GM12873 (cell line): ENCODE results near the gene GATA5.

ENCODE experiments used
- TF ChIP-seq, protein P1 (sequence below): IDR thresholded peaks from 2 replicates; pipeline ENCODE4 v1.5.1; 2012; ENCODE audit warnings: low read depth, mild to moderate bottlenecking, moderate library complexity, low read length, control low read depth; ENCODE audit not compliant: insufficient read depth; ENCODE audit errors: missing control alignments

Gene GATA5

DNA sequence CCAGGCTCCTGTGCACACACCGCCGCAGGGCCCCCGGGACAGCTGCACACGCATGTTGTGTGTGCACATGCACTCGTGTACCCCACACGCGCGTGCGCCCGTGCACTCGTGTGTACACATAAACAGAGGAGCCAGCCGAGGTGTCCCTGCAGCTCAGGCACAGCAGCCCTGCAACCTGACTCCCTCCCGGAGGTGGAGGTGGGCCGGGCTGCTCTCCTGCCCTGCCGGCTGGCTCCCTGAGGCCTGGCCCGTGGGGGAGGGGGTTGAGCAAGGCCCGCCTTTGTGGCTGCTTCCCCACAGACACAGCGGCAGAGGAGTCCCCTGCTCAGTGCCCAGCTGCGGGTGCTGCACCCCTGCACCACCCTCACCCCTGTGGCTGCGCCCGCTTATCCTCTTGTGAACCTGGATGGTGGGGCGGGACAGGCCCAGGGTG, 49.1 kb downstream of the GATA5 start:
- TF ChIP-seq, protein P1, sequence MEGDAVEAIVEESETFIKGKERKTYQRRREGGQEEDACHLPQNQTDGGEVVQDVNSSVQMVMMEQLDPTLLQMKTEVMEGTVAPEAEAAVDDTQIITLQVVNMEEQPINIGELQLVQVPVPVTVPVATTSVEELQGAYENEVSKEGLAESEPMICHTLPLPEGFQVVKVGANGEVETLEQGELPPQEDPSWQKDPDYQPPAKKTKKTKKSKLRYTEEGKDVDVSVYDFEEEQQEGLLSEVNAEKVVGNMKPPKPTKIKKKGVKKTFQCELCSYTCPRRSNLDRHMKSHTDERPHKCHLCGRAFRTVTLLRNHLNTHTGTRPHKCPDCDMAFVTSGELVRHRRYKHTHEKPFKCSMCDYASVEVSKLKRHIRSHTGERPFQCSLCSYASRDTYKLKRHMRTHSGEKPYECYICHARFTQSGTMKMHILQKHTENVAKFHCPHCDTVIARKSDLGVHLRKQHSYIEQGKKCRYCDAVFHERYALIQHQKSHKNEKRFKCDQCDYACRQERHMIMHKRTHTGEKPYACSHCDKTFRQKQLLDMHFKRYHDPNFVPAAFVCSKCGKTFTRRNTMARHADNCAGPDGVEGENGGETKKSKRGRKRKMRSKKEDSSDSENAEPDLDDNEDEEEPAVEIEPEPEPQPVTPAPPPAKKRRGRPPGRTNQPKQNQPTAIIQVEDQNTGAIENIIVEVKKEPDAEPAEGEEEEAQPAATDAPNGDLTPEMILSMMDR, result no peak

DNA sequence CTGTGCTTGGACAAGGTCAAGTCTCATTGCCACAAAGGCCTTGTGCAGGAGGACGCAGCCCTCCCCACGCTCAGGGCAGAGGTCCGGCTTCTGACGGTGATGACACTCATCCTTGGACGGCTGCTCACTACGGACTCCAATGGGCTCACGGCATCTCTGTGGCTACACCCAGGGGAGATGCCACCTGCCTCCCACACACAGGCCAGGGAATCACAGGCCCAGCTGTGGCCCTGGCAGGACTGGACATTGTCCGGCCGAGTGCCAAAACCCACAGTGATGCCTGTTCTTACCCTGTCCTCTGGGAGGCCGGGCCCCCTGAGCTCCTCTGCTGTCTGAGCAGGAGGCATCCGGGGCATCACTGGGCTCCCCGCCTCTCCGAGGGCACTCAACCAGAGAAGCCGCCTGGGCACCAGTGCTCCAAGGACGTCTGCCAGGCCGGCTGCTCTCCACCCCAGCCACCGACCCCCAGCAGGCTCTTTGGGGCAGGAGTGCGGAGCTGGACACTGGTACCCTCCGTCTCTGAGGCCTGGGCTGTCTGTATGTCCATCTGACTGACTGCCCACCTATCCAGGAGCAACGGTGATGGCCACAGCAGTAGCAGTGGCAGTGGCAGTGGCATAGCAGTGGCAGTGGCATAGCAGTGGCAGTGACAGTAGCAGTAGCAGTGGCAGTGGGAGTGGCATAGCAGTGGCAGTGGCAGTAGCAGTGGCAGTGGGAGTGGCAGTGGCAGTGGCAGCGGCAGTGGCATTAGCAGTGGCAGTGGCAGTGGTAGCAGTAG, 50.3 kb downstream of the GATA5 start:
- TF ChIP-seq, protein P1, result no peak

DNA sequence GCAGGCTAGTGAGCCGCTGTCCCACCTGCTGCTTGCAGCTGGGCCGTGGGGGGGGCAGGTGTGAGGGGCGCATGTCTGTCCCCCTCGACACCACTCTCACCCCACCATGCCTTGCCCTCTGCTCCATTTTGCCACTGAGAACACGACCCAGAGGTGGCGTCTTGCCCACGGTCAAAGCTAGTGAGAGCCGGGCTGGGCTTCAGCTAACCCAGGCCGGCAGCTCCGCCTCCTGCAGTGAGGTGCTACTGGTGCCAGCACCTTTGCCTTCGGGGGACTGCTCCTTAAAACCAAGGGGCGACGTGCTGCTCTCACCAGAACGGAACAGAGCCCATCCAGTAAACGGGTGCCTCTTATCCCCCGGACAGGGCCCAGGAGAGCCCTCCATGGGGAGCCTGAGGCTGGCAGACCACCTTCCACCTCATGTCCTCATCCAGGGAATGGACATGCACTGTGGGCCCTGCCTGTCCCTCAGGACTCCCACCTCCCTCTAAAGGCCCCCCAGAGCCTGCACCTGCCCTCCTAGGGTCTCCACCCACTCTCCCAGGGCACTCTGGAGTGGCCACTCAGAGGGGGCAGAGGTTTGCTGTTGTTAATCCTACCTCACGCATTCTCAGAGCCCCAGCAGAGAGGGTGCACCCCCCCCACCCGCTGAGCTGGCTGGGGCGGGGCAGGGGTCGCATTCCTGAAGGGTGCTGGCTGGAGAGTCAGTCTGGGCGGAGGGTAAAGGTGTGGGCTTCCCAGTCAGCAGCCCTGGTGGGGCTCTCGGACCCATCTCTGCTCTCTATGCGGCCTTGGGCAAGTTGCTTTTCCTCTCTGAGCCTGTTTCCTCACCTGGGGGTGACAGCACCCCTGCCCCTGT, 51.3 kb downstream of the GATA5 start:
- TF ChIP-seq, protein P1, result no peak

DNA sequence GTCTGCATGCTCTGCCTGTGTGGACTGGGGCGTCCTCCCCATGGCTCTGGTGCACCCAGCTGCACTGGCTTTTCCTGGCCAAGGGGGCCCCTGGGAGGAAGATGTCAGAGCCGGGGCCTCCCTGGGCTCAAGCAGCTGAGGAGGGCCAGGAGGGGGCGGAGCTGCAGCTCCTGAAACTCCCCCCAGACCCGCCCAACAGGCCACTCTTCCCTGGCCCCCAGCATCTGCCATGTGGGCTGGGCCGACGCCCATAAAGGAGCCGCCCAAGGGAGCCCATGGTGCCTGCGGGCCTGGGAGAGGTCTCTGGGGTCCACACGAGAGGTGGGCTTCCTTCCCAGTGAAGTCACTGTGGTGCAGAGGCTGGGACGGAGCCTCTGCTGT, 52.5 kb downstream of the GATA5 start:
- TF ChIP-seq, protein P1, result no peak

DNA sequence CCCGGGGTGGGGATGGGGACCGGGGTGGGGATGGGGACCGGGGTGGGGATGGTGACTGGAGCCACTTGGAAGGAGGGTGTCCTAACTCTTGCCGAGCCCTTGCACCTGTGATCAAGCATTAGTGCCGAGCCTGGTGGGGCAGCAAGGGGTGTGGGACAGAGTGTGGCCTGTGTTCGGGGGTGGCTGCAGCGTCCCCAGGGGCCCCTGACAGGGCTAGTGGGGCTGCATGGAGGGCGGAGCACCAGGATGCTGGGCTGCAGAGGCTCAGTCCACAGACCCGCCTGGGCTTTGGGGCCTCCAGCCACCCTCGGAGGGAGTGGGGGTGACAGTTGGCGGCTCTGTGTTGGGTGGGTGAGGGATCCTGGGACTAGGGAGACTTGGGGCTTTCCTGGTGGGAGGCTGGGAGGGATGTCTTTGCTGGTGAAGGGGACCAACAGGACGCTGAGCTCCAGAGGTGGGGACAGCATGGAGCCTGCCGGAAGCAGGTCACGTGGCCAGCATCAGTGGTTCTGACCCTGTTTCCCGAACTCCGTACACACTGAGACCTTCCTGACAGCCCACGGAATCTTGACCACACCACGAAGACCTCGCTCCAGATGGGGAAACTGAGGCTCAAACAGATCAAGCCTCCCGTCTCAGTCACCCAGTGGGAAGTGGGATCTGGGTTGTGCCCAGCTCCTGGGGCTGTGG, 53.0 kb downstream of the GATA5 start:
- TF ChIP-seq, protein P1, result no peak

DNA sequence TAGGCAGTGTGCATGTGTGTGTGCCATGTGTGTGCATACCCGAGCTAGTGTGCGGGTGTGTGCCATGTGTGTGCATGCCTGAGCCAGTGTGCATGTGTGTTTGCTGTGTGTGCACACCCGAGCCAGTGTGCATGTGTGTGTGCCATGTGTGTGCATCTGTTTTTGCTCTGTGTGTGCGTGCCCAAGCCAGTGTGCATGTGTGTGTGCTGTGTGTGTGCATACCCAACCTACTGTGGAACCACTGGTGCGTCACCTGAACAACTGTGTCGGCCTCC, 54.1 kb downstream of the GATA5 start:
- TF ChIP-seq, protein P1, result no peak
